ENCODE data around the gene HEPN1.

The HEPN1 gene

GRCh38 chr11:124884869-124885479, 34.1 kb upstream of the HEPN1 start:
- no peak for DNase-seq (ENCODE audit: low read depth)

DNA sequence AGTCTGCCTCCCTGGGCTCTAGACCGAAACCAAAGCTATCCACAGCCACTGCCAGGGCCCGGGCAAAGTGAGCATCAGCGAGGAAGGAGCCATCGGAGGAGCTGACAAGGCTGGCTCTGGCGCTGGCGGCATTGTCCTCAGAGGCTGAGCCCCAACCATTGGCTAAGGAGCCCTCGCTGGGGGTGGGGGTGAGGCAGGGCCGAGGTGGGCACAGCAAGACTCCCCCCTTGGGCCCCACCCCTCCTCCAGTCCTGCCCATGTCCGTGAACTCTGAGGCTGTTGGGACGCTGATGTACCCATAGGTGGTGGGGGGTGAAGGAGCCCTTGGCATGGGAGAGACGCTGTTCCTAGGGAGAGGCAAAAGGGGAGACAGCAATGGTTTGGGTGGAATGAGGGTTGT, 32.6 kb upstream of the HEPN1 start:
- DNase-seq (ENCODE audit: low read depth), result no peak

- no peak for DNase-seq (ENCODE audit: low read depth)
Observed at GRCh38 chr11:124886978-124887666, 31.9 kb upstream of the HEPN1 start.

GRCh38 chr11:124887667-124888013, 31.4 kb upstream of the HEPN1 start:
- DNase-seq (ENCODE audit: low read depth), result no peak

- DNase-seq (ENCODE audit: low read depth), result no peak
Observed at GRCh38 chr11:124889191-124890091, 29.6 kb upstream of the HEPN1 start.

- DNase-seq (ENCODE audit: low read depth), result no peak
Observed at GRCh38 chr11:124890151-124890550, 28.9 kb upstream of the HEPN1 start.

DNA sequence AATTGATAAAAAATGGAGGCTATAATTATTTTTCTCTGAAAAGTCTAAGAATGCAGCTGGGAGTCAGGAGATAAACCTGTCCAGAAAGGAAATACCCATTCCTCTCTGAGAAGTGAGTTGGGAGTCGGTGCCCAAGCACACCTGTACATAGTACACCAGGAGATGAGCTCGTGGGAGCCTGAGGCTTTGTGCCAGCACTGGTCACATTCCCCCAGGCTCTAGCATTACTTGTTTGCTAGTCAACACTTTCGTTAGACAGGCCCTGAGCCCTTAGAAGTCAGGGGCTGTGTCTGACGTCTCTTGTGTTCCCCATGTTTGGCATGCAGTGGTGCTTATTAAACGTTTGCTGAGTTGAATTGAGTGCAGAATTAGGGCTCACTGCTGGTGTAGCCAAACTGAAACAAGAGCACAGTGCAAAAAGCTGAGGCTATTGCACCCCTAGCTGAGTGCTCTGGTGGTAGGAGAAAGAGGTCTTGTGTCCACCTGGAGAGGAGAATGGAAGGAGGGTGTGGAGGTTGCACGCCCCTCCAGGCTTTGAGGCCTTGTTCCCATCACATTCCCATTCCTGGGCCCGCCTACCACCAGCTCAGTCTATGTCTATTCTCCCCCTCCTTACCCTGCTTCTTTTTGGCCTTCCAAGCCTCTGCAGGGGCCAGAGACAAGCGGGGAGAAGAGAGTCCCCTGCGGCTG, 28.2 kb upstream of the HEPN1 start:
- no peak for DNase-seq (ENCODE audit: low read depth)

- no peak for DNase-seq (ENCODE audit: low read depth)
Observed at GRCh38 chr11:124891373-124891861, 27.6 kb upstream of the HEPN1 start.

- no peak for DNase-seq (ENCODE audit: low read depth)
Observed at GRCh38 chr11:124892146-124892545, 26.9 kb upstream of the HEPN1 start.

- DNase-seq (ENCODE audit: low read depth), result no peak
Observed at GRCh38 chr11:124892750-124893454, 26.1 kb upstream of the HEPN1 start.

DNA sequence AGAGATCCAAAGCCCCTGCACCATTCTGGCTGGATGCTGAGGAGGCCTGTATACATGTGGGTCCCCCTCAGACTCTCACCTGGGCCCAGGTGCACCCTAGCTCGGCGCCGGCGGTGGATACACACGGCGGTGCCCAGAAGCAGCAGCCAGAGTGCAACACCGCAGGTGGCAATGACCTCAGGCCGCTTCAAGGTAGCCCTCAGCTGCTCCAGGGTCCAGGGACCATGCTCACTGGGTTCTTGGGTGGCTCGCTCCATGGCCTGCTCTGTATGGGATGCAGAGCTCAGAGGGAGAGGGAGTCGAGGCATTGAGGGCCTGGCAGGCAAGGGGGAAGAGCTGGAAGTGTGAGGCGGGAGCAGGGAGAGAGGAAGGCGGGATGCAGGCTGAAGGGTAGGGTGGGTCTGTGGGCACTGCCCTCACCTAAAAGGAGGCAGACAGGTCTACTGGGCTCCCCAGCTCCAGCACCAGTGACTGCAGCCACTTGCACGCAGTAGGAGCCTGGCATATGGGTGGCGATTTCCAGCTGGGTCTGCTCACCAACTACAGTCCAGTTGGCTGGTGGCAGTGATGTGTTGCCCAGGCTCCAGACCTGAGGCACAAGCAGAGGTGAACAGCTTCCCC, 25.2 kb upstream of the HEPN1 start:
- DNase-seq (ENCODE audit: low read depth), result no peak

DNA sequence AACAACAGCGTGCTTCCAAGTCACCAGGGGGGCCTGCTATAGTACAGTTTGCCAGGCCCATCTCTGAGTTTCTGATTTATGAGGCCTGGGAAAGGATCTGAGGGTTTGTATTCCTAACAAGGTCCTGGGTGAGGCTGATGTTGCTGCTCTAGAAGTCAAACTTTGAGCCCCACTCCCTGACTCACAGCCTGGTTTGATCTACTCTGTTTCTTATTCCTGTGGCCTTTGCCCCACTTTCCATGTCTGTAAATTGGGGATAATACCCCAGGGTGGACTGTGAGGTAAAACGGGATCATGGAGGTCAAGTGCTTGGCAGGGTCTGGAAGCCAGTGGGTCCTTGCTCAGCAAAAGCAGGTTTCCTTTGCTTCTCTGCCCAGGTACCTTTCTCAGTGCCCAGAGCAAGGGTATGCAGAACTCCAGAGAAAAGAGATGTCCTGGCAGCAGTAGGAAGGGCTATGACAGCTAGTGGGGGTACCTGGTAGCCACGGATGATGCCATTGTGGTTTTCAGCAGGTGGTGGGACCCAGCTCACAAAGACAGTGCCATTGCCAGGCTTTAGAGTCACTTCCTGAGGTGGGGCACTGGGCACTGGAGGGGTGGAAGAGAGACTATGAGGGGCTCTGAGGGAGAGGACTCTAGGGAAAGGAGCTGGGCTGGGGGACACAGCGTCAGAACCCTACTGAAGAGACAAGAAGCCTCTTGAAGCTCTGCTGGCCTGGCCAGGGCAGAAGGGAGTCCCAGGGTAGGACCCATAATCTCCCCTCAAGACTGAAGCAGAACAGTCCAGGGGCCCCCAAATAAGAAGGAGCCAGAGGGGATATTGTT, 24.2 kb upstream of the HEPN1 start:
- no peak for DNase-seq (ENCODE audit: low read depth)

GRCh38 chr11:124895471-124895971, 23.5 kb upstream of the HEPN1 start:
- no peak for DNase-seq (ENCODE audit: low read depth)

DNA sequence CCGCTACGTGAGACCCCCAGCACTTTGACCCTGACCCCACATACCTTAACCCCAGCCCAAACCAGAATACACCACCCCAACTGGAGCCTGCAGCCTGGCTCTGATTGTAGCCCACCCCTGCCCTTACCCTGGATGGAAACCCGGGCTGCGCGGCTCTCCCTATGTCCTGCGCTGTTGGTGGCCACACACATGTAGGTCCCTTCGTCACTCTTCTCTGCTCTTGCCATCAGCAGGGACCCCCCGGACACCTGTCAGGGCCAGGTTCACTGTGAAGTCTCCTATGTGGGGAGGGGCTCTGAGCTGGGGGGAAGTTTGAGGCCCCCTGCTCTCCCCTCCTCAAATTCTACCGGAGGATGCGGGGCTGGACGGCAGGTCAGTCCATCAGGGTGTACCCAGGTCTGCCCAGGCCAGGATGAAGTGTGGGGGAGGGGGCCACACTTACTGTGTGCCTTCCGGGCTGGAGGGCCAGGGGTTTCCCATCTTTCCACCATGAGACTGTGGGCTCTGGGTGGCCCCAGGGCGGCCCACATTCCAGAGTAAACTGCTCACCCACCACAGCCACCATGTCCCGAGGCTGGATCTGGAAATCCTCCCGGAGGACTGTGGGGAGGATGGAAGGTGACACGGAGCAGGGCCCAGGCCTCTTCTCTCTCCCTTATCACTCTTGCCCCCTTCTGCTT, 22.8 kb upstream of the HEPN1 start:
- DNase-seq (ENCODE audit: low read depth), result no peak

DNA sequence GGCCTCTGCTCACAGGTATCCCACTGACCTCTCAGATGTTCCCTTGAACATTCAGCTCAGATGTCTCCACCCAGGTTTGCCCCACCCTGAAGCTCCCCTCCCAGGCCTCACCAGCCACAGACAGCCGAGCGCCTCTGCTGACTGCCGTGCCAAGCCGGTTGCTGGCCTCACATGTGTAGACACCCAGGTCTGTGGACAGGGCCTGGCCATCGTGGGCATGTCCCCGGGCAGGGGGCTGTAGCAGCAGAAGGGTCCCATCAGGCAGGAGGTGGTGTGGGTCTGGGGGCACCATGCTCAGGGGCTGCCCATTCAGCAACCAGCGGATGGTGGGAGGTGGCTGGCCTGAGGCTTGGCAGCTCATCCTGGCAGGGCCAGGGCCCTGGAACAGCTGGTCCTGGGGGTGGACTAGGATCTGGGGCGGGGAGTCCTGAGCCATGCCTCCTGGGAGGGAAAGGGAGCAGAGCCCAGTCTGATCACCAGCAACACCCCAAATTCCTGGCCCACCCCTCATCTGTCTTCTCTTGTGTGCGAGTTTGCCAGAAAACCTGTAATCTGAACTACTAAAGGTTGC, 22.1 kb upstream of the HEPN1 start:
- no peak for DNase-seq (ENCODE audit: low read depth)

GRCh38 chr11:124897674-124898262, 21.3 kb upstream of the HEPN1 start, which contains the start of gene ROBO4:
ROBO4 (minus strand) TSS chr11:124897865; CDS start chr11:124897795, 70 bp downstream.
- DNase-seq (ENCODE audit: low read depth), result no peak

- DNase-seq (ENCODE audit: low read depth), result no peak
Observed at GRCh38 chr11:124898263-124898680, 20.8 kb upstream of the HEPN1 start.

DNA sequence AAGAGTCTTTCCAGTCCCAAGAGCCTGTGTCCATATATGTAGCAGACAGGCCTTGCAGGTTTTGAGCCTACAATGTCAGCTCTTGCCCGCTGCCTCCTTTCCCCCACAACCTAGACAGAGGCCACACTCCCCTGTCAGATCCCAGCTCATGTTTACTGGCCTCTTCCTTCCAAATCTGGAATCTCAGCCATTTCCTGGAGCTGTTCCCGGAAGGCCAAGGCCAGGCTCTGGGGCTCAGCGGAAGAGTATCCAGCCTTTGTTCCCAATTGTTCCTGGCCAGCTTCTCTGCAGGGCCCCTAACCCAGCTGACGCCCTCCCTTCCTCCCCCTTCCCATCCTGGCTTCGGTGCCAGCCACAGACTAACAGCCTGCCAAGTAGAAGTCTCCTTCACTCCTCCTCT, 20.3 kb upstream of the HEPN1 start:
- DNase-seq (ENCODE audit: low read depth), result no peak
